ENCODE measurements around the gene ECI2.

Gene ECI2

GRCh38 chr6:4178737-4179333, 43.5 kb upstream of the ECI2 start:
- TF ChIP-seq EZH2 (IDR thresholded peaks at IDR 0.05; ENCODE audit: borderline replicate concordance, low read depth, low read length, severe bottlenecking) (no peak), CTCF (IDR thresholded peaks at IDR 0.05; ENCODE audit: borderline replicate concordance, extremely low read depth, low read length, poor library complexity, severe bottlenecking) (no peak)
- H3K4me1 ChIP-seq (ENCODE audit: insufficient read depth, low read length), result no peaks in the 10 kb centered on the region
- H3K9me3 ChIP-seq (ENCODE audit: insufficient read depth, low read length, severe bottlenecking), result no peaks in the 10 kb centered on the region
- no peaks in the 10 kb centered on the region for H3K79me2 ChIP-seq (ENCODE audit: insufficient read depth, low read length)
- H4K20me1 ChIP-seq (ENCODE audit: insufficient read depth, low read length), result no peaks in the 10 kb centered on the region
- H3K4me3 ChIP-seq (ENCODE audit: low read depth in 1 of 2, low read length in 2 of 2), result no peak overlapping the region
- DNase-seq (no peak), ATAC-seq (ENCODE audit: insufficient read depth, low read depth) (no peak)
- no peak overlapping the region for H2AFZ ChIP-seq (ENCODE audit: low read depth, low read length)
- H3K4me2 ChIP-seq (ENCODE audit: insufficient read depth, low read length), result no peak overlapping the region
- H3K9ac ChIP-seq (ENCODE audit: low read depth, low read length), result no peak overlapping the region
- H3K27me3 ChIP-seq (ENCODE audit: insufficient read depth, low read length, poor library complexity), result no peaks in the 10 kb centered on the region
- H3K27ac ChIP-seq (ENCODE audit: low read length), result no peak overlapping the region
- no peaks in the 10 kb centered on the region for H3K36me3 ChIP-seq (ENCODE audit: insufficient read depth, low read length)

GRCh38 chr6:4176907-4177306, 41.5 kb upstream of the ECI2 start:
- no peak for ATAC-seq (ENCODE audit: insufficient read depth, low read depth)

GRCh38 chr6:4174042-4174441, 38.7 kb upstream of the ECI2 start:
- Histone ChIP-seq H3K27ac (ENCODE audit: low read length) (no peak overlapping the region), H2AFZ (ENCODE audit: low read depth, low read length) (no peak overlapping the region), H3K79me2 (ENCODE audit: insufficient read depth, low read length) (no peaks in the 10 kb centered on the region), H3K27me3 (ENCODE audit: insufficient read depth, low read length, poor library complexity) (no peaks in the 10 kb centered on the region), H3K9me3 (ENCODE audit: insufficient read depth, low read length, severe bottlenecking) (no peaks in the 10 kb centered on the region), H3K36me3 (ENCODE audit: insufficient read depth, low read length) (no peaks in the 10 kb centered on the region), H4K20me1 (ENCODE audit: insufficient read depth, low read length) (no peaks in the 10 kb centered on the region), H3K9ac (ENCODE audit: low read depth, low read length) (no peak overlapping the region), H3K4me2 (ENCODE audit: insufficient read depth, low read length) (no peak overlapping the region), H3K4me1 (ENCODE audit: insufficient read depth, low read length) (no peaks in the 10 kb centered on the region), H3K4me3 (ENCODE audit: low read depth in 1 of 2, low read length in 2 of 2) (no peak overlapping the region)
- DNase-seq (no peak), ATAC-seq (ENCODE audit: insufficient read depth, low read depth) (no peak)
- no peak for TF ChIP-seq EZH2 (IDR thresholded peaks at IDR 0.05; ENCODE audit: borderline replicate concordance, low read depth, low read length, severe bottlenecking)
- no peak for TF ChIP-seq CTCF (IDR thresholded peaks at IDR 0.05; ENCODE audit: borderline replicate concordance, extremely low read depth, low read length, poor library complexity, severe bottlenecking)

More at GRCh38 chr6:4176907-4177306, 41.5 kb upstream of the ECI2 start:
- H3K79me2 ChIP-seq (ENCODE audit: insufficient read depth, low read length), result no peaks in the 10 kb centered on the region
- no peak overlapping the region for H3K4me2 ChIP-seq (ENCODE audit: insufficient read depth, low read length)
- H4K20me1 ChIP-seq (ENCODE audit: insufficient read depth, low read length), result no peaks in the 10 kb centered on the region
- H3K27me3 ChIP-seq (ENCODE audit: insufficient read depth, low read length, poor library complexity), result no peaks in the 10 kb centered on the region
- no peaks in the 10 kb centered on the region for H3K36me3 ChIP-seq (ENCODE audit: insufficient read depth, low read length)
- no peak overlapping the region for H2AFZ ChIP-seq (ENCODE audit: low read depth, low read length)
- H3K4me1 ChIP-seq (ENCODE audit: insufficient read depth, low read length), result no peaks in the 10 kb centered on the region
- H3K9me3 ChIP-seq (ENCODE audit: insufficient read depth, low read length, severe bottlenecking), result no peaks in the 10 kb centered on the region
- no peak for TF ChIP-seq EZH2 (IDR thresholded peaks at IDR 0.05; ENCODE audit: borderline replicate concordance, low read depth, low read length, severe bottlenecking)
- TF ChIP-seq CTCF (IDR thresholded peaks at IDR 0.05; ENCODE audit: borderline replicate concordance, extremely low read depth, low read length, poor library complexity, severe bottlenecking), result no peak
- H3K4me3 ChIP-seq (ENCODE audit: low read depth in 1 of 2, low read length in 2 of 2), result no peak overlapping the region
- H3K9ac ChIP-seq (ENCODE audit: low read depth, low read length), result no peak overlapping the region
- DNase-seq, result no peak
- H3K27ac ChIP-seq (ENCODE audit: low read length), result no peak overlapping the region

All from DND-41 (cell line).